GM19099 (cell line): ENCODE results near the gene PDZD2.

Experiments
- POLR2A ChIP-seq: IDR thresholded peaks from 3 replicates; pipeline ENCODE4 v1.6.1; 2011; ENCODE audit warnings: low read depth; ENCODE audit not compliant: insufficient read length; ENCODE audit errors: extremely low read depth

Gene PDZD2

GRCh38 chr5:32030222-32030621 is 391.3 kb downstream of the PDZD2 start:
- TF ChIP-seq POLR2A = no peak

GRCh38 chr5:32030686-32031085 is 391.8 kb downstream of the PDZD2 start:
- TF ChIP-seq POLR2A = no peak

GRCh38 chr5:32031089-32031488 is 392.2 kb downstream of the PDZD2 start:
- TF ChIP-seq POLR2A = no peak

- no peak for TF ChIP-seq POLR2A
These were observed 399.6 kb downstream of the PDZD2 start for GRCh38 chr5:32038523-32038922.

GRCh38 chr5:32042551-32042961 is 403.6 kb downstream of the PDZD2 start:
- TF ChIP-seq POLR2A = no peak

GRCh38 chr5:32043105-32043504 is 404.2 kb downstream of the PDZD2 start:
- TF ChIP-seq POLR2A = no peak

- no peak for TF ChIP-seq POLR2A
These were observed 405.5 kb downstream of the PDZD2 start for GRCh38 chr5:32044434-32044833.

- TF ChIP-seq POLR2A = no peak
These were observed 406.0 kb downstream of the PDZD2 start for GRCh38 chr5:32044939-32045338.

GRCh38 chr5:32047056-32047455 is 408.1 kb downstream of the PDZD2 start:
- TF ChIP-seq POLR2A = no peak

- TF ChIP-seq POLR2A = no peak
These were observed 412.9 kb downstream of the PDZD2 start for GRCh38 chr5:32051796-32052195.

GRCh38 chr5:32055891-32056866 is 417.2 kb downstream of the PDZD2 start:
- no peak for TF ChIP-seq POLR2A

GRCh38 chr5:32057187-32058096 is 418.5 kb downstream of the PDZD2 start:
- TF ChIP-seq POLR2A = no peak

- no peak for TF ChIP-seq POLR2A
These were observed 419.2 kb downstream of the PDZD2 start for GRCh38 chr5:32058101-32058500.

GRCh38 chr5:32058997-32059396 is 420.1 kb downstream of the PDZD2 start:
- TF ChIP-seq POLR2A = no peak

- no peak for TF ChIP-seq POLR2A
These were observed 421.0 kb downstream of the PDZD2 start for GRCh38 chr5:32059761-32060530.
